PFSK-1 (cell line): Measurements from ENCODE around the gene SCMH1.

Experiments
- SIN3A ChIP-seq: IDR thresholded peaks from 2 replicates; pipeline ENCODE4 v1.6.1; 2012; ENCODE audit warnings: mild to moderate bottlenecking, low read length, moderate library complexity, borderline replicate concordance; ENCODE audit not compliant: insufficient read depth
- TAF1 ChIP-seq: IDR thresholded peaks from 2 replicates; pipeline ENCODE4 v1.6.1; 2012; ENCODE audit warnings: low read length, control low read depth, borderline replicate concordance; ENCODE audit not compliant: insufficient read depth
- TF ChIP-seq, protein P1 (sequence below), 2 experiments: IDR thresholded peaks; 2 replicates each; pipeline versions ENCODE4 v1.6.1 to v1.8.0; 2011 to 2012; ENCODE audit warnings: low read depth in 2 of 2, low read length in 2 of 2, control low read depth in 1 of 2, inconsistent platforms in 1 of 2, mild to moderate bottlenecking in 1 of 2, moderate library complexity in 1 of 2; ENCODE audit not compliant: insufficient read depth in 1 of 2

DNA sequence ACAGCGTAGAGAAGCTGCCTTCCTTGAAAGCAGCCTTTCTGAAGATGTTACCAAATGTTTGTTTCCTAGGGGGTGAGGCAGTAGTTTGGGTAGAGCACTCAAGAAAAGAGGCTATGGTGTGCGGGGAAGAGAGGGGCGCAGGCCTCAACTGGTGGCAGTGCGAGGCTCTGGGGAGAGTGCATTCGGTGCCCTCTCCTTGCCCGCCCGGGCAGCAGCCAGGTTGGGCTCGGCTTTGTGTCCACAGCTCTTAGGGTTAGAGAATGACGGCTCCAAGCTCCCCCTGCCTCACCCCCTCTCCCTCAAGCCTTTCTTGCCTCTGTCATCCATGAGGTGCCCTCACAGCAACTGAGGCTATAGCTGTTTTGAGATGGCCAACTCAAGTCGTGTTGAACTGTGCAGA is 219.7 kb downstream of the SCMH1 start:
- TF ChIP-seq TAF1 (no peak), SIN3A (no peak)
- TF ChIP-seq, protein P1, sequence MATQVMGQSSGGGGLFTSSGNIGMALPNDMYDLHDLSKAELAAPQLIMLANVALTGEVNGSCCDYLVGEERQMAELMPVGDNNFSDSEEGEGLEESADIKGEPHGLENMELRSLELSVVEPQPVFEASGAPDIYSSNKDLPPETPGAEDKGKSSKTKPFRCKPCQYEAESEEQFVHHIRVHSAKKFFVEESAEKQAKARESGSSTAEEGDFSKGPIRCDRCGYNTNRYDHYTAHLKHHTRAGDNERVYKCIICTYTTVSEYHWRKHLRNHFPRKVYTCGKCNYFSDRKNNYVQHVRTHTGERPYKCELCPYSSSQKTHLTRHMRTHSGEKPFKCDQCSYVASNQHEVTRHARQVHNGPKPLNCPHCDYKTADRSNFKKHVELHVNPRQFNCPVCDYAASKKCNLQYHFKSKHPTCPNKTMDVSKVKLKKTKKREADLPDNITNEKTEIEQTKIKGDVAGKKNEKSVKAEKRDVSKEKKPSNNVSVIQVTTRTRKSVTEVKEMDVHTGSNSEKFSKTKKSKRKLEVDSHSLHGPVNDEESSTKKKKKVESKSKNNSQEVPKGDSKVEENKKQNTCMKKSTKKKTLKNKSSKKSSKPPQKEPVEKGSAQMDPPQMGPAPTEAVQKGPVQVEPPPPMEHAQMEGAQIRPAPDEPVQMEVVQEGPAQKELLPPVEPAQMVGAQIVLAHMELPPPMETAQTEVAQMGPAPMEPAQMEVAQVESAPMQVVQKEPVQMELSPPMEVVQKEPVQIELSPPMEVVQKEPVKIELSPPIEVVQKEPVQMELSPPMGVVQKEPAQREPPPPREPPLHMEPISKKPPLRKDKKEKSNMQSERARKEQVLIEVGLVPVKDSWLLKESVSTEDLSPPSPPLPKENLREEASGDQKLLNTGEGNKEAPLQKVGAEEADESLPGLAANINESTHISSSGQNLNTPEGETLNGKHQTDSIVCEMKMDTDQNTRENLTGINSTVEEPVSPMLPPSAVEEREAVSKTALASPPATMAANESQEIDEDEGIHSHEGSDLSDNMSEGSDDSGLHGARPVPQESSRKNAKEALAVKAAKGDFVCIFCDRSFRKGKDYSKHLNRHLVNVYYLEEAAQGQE (IDR thresholded peaks at IDR 0.05; ENCODE audit: insufficient read depth in 1 of 2, low read depth in 2 of 2, low read length in 2 of 2): no peak
